22Rv1 (cell line): ENCODE results near the gene TEKT5.
"Not testable (repeated sequence)": the region's sequence is repeated elsewhere in the genome, so short reads cannot be mapped to it uniquely, and the experiment has no call there.

Source experiments
- H3K27ac ChIP-seq: fragments of 450-650 bp; 2 replicates; pipeline ENCODE4 v1.5.1; 2017
- ZFX ChIP-seq: fragments of 450-650 bp; IDR thresholded peaks from 2 replicates; pipeline ENCODE4 v1.6.1; 2017; ENCODE audit warnings: antibody characterized with exemption, borderline replicate concordance
- TF ChIP-seq, protein P1 (sequence below): fragments of 450-650 bp; IDR thresholded peaks from 2 replicates; pipeline ENCODE4 v1.5.1; 2017; ENCODE audit warnings: mild to moderate bottlenecking

The TEKT5 gene

DNA sequence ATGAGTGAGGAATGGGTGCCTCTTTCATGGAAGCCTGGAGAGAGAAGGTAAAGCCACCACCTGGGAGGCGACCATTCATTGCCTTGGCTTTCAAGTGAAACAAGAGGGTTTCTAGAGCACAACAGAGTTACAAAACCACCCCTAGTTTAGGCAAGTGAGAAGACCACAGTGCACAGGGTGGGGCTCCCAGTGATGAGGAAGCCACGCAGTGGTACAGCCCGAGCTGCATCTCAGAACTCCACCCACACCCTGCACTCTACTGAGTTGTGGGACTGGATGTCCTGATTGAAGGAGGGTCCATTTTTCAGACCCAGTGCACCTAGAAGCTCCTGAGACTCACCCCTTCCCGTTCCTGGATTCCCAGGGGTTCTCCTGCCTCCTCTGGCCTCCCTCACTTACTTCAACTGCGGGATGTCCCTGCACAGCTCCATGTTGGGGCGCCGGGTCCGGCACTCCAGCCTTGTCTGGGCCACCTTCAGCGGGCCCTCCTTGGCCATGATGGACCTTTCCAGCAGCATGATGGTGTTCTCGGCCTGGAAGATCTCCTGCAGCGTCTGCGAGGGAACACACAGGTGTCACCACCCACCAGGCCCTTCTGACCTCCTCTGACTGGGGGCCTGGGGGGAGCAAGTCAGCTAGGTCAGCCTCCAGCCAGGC lies 59.2 kb downstream of the TEKT5 start:
- no peak for TF ChIP-seq ZFX
- TF ChIP-seq, protein P1, sequence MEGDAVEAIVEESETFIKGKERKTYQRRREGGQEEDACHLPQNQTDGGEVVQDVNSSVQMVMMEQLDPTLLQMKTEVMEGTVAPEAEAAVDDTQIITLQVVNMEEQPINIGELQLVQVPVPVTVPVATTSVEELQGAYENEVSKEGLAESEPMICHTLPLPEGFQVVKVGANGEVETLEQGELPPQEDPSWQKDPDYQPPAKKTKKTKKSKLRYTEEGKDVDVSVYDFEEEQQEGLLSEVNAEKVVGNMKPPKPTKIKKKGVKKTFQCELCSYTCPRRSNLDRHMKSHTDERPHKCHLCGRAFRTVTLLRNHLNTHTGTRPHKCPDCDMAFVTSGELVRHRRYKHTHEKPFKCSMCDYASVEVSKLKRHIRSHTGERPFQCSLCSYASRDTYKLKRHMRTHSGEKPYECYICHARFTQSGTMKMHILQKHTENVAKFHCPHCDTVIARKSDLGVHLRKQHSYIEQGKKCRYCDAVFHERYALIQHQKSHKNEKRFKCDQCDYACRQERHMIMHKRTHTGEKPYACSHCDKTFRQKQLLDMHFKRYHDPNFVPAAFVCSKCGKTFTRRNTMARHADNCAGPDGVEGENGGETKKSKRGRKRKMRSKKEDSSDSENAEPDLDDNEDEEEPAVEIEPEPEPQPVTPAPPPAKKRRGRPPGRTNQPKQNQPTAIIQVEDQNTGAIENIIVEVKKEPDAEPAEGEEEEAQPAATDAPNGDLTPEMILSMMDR = no peak
- H3K27ac ChIP-seq = no peak overlapping the region

DNA sequence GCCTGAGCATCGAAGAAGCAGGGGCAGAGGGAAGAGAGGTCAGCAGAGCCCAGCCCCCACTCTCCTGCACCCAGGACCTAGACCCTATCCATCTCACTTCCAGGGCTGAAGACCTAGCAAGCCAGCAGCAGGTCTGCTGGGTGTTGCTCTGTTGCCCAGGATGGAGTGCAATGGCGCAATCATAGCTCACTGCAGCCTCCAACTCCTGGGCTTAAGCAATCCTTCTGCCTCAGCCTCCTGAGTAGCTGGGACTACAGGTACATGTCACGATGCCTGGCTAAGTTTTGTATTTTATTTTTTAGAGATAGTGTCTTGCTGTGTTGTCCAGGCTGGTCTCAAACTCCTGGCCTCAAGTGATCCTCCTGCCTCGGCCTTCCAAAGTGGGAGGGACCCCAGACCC lies 61.3 kb downstream of the TEKT5 start:
- not testable (repeated sequence) for H3K27ac ChIP-seq

DNA sequence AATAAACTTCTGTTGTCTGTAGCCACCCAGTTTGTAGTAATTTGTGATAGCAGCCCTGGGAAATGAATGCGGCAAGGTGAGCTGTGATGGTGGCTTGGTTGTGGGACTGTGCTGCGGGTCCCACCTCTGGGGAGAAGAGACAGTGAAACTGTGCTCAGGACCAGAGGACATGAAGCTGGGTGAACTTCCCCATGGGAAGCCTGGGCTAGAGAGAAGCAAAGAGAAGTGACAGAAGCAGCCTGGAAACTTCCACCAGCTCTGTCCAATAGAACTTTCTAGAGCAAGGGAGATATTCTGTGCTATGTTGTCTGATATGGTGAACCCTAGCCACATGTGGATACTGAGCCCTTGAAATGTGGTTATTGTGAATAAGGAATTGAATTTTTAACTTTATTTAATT lies 62.8 kb downstream of the TEKT5 start:
- no peak overlapping the region for H3K27ac ChIP-seq
- TF ChIP-seq, protein P1 = no peak
- no peak for TF ChIP-seq ZFX

DNA sequence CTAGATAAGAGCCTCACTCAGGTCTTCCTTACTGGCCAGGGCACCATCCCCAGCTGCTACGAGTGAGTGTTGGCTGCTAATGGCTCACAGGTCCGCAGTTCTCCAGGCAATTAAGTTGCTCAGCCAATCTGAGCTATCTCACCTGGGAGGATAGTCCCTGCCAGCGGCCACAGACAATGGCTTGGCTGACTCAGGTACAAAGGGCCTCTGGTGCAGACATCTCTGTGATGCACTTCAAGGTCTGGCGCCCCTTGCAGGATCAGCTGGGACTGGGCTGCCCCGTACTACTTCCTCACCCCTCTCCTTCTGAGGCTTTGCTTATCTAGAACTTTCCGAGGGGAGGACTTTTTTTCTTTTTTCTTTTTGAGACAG lies 65.2 kb downstream of the TEKT5 start:
- TF ChIP-seq ZFX = no peak
- TF ChIP-seq, protein P1 = no peak
- no peak overlapping the region for H3K27ac ChIP-seq

DNA sequence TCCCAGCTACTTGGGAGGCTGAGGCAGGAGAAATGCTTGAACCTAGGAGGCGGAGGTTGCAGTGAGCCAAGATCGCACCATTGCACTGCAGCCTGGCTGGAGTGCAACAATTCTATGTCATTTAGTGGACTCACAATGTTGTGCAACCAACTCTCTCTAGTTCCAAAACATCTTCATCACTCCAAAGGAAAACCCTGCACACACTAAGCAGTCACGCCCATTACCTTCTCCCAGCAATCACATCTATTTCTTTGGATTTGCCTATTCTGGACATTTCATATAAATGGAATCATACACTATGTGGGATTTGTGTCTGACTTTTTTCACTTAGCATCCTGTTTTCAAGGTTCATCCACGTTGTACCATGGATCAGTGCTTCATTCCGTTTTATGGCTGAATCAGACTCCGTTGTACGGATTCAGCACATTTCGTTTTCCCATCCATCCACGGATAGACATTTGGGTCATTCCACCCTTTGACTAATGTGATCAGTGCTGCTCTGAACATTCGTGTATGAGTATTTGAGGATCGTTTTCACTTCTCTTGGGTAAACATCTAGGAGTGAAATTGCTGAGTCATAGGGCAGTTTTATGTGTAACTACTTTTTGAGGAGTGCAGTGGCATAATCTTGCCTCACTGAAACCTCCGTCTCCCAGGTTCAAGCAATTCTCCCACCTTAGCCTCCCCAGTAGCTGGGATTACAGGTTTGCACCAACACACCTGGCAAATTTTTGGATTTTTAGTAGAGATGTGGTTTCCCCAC lies 69.0 kb downstream of the TEKT5 start:
- TF ChIP-seq, protein P1 = no peak
- TF ChIP-seq ZFX = no peak
- H3K27ac ChIP-seq = no peak overlapping the region

DNA sequence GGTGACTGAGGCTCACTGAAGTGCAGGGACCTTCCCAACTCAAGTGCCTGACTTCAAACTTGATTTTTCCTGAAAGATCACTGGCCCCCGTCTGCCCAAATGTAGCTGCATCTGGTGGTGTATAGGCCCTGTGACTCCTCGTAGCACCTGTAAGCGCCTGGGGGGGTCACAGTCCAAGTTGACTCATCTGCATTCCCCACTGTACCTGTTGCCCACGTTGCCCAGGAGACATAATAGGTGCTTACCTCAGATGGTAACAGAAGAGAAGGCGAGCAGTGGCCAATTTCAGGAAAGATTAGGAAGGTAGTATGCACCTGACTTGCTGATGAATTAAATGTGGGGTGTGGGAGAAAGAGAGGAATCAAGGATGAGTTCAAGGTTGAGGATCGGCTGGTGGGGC lies 70.2 kb downstream of the TEKT5 start:
- TF ChIP-seq ZFX = no peak
- TF ChIP-seq, protein P1 = no peak
- H3K27ac ChIP-seq = no peak overlapping the region

DNA sequence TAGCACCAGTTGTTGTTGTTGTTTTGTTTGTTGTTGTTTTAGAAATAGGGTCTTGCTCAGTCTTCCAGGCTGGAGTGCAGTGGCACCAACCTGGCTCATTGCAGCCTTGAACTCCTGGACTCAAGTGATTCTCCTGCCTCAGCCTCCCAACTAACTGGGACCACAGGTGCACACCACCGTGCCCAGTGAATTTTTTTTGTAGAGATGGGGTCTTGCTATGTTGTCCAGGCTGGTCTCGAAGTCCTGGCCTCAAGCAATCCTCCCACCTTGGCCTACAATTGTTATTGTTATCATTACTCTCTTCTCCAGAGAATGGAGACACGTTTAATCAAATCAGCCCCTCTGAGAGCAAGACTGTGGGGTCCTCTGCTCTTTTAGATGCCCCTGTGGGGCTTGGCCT lies 71.7 kb downstream of the TEKT5 start:
- H3K27ac ChIP-seq = no peak overlapping the region
- no peak for TF ChIP-seq ZFX
- TF ChIP-seq, protein P1 = no peak
